Fibroblast of skin of abdomen (primary cell): Measurements from ENCODE around the gene DNAL1.

Source experiments
- DNase-seq: peaks from one replicate; pipeline ENCODE4 v3.0.0-alpha.2; 2013

The DNAL1 gene

GRCh38 chr14:73744874-73745529 lies 100.2 kb downstream of the DNAL1 start:
- DNase-seq: no peak

DNA sequence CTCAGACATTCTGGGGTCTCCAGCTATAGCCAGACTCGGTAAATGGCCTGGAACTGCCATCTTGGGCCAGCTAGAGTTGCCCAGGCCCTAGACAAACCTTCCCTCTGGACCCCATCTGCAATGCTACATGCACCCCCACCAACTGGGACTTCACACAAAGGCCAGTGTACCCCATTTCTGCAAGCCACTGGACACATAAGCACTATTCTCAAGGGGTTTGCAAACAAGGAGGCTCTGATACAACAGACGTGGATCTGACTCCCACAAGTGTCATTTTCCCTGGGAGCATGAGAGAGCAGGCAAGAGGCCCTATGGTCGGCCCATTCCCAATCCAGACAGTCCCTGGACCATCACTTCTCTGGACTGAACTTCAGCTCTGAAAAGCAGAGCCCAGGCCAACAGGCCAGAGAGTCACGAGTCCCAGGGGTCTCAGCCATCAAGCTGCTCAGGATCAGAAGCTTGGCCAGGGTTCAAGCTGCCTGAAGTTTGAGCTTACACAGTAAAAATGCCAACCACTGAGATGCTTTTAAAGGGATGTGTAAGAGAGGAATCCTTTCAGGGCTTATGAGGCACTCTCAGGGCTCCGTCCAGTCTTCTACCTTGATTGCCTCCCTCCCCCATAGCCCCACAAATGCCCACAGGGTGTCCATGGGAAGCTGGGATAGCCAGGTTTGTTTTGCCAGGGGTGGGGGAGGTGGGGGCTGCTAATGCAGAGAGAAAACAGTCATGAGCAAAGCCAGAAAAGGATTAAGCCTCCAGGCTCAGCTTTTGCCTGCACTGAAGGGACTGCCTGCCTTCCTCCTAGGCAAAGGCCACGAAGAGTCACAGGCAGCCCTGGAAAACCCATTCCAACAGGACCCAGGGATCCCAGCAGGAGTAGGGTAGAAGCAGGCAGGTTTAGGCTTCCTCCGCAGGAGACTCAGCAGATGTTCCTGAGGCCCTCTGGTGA lies 101.1 kb downstream of the DNAL1 start:
- DNase-seq: no peak

- DNase-seq: no peak
Measured at GRCh38 chr14:73746520-73747378, 102.0 kb downstream of the DNAL1 start.

- no peak for DNase-seq
Measured at GRCh38 chr14:73747379-73748211, 102.8 kb downstream of the DNAL1 start.

DNA sequence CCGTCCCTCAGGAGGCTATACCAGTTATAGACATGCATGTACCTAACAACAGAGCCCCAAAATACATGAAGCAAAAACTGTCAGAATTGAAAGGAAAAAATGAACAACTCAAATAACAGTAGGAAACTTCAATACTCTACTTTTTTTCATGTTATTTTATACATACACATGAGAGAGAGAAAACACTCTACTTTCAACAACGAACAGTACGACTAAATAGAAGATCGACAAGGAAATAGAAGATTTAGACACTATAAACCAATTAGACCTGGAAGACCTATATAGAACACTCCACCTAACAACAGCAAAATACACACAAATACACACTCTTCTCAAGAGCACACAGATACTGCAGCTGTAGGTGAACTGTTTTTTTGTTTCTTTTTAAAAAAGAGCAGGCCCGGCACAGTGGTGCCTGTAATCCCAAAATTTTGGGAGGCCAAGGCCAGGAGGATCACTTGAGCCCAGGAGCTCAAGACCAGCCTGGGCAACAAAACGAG lies 104.1 kb downstream of the DNAL1 start:
- no peak for DNase-seq

GRCh38 chr14:73749706-73750530 lies 105.1 kb downstream of the DNAL1 start:
- DNase-seq: no peak

GRCh38 chr14:73750531-73750901 lies 105.7 kb downstream of the DNAL1 start:
- no peak for DNase-seq

DNA sequence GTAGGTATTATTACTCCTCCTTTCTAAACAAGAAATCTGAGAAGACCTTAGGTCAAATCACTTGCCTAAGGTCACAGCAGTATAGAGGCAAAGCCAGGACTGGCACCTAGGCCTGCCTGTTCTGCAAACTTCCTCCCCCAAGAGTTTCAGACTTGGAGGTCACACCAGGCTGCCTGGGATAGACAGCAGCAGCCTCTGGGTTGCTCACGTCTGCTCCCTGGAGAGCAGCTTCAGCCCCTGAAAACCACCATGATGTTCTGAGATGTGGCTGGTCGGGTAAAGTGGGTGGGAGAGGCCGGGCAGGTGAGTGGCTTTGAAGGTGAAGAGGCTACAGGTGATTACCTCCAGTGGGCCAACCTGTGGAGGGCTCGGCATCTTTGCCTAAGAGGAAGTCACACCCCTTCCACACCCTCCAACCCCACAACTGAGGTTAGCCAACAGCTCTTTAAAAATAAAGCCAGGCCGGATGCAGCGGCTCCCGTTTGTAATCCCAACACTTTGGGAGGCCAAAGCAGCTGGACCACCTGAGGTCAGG lies 106.4 kb downstream of the DNAL1 start:
- no peak for DNase-seq

DNA sequence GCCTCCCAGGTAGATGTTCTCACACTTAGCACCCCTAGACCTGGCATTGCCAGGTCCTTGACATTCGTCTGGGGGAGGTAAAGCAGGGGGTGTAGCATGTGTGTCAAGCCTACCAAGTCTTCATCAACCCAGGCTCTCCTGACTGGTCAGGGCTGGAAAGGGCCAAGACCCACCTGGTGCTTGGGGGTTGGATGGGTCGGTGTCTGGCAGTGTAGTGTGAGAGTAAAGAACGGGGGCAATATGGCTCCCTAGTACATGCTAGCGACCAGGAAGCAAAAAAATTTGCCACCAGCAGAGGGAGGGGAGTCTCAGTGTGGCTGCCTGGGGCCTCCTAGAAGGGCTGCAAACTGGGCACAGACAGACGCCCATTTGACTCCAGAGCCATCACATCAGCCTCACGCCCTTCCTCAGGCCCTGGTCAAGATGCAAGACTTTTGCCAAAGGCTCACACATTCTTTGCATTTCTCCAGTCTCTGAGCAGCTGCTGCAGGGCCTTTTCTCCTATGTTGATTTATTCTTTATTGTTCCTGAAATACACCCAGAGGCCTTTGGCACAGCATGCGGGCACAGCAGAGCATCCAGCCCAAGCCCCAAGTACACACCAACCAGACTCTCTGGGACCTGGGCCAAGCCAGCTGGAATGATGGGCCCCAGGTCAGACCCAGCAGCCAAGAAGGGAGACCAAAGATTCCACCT lies 107.7 kb downstream of the DNAL1 start:
- peak; percentile 60 for DNase-seq
